Fibroblast of skin of abdomen (primary cell): ENCODE results near the gene CXorf38. TPM values are rescaled to one million over a fixed set of nuclear protein-coding genes. Genes with fewer than 3 reads are reported as not detected.
A peak's percentile ranks its signal among the peaks of the same experiment; 100 is the strongest.

ENCODE experiments used
- DNase-seq: peaks from one replicate; pipeline ENCODE4 v3.0.0-alpha.2; 2013
- polyA plus RNA-seq, 2 experiments: library from polyadenylated mRNA; unstranded; fragments of 120-200 nt; gene quantifications; one replicate each; pipeline ENCODE4 v1.2.1, GENCODE V29; 2013; ENCODE audit not compliant: insufficient read length in 2 of 2

The CXorf38 gene, protein sequence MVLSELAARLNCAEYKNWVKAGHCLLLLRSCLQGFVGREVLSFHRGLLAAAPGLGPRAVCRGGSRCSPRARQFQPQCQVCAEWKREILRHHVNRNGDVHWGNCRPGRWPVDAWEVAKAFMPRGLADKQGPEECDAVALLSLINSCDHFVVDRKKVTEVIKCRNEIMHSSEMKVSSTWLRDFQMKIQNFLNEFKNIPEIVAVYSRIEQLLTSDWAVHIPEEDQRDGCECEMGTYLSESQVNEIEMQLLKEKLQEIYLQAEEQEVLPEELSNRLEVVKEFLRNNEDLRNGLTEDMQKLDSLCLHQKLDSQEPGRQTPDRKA
- polyA plus RNA-seq (2013, experiment 1 of 2; ENCODE audit: insufficient read length), result 6.7 TPM
- polyA plus RNA-seq (2013, experiment 2 of 2; ENCODE audit: insufficient read length), result 6.2 TPM

GRCh38 chrX:40647307-40648197 is at the start of gene CXorf38:
Gene CXorf38 (minus strand): TSS chrX:40647561. CDS start chrX:40647520, 41 bp downstream.
- DNase-seq, result peak; percentile 88

DNA sequence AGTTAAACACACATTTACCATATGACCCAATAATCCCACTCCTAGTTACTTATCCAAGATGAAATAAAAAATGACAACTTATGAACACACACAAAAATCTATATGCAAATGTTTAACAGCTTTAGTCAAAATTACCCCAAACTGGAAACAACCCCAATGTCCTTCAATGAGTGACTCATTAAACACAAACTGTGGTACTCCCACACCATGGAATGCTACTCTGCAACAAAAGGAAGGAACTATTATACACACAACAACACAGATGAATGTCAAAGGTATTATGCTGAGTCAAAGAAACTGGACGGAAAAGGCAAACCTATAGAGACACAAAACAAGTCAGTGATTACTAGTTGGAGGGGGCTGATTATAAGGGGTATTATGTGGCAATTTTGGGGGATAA is 47.4 kb upstream of the CXorf38 start:
- DNase-seq, result no peak

DNA sequence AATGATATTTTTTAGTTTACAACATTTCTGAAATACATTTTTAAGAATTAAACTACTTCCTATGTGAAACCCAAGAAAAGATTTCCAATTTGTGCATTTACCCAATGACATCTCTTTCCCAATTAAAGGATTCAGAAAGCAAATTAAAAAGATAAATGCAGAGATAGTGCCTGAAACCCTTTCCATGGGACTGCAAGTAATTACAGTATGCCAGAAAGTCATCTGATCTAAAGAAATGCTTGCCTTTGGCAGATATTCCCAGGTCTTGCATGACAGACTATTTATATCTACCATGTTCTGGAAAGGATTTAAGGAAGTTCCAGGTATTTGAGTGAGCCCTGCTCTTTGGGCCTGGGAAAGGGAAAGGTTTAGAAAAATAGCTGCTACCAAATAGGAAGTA is 41.6 kb upstream of the CXorf38 start:
- no peak for DNase-seq

DNA sequence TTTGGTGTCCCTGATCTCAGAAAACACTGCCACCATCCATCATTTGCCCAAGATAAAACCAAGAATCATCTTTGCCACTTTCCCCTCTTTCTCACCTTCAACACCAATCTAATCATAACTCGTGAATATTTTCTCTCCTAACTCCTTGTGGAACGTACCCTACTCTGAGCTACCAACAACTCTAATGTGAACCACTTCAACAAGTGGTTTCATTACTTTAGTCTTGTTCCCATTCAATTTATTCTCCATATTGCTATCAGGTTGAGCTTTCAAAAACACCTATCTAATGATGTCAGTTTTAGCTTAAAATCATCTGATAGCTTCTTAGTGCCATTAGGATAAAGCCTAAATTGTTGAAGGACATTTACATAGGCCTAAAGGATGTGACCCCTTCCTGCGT is 39.8 kb upstream of the CXorf38 start:
- DNase-seq, result no peak

DNA sequence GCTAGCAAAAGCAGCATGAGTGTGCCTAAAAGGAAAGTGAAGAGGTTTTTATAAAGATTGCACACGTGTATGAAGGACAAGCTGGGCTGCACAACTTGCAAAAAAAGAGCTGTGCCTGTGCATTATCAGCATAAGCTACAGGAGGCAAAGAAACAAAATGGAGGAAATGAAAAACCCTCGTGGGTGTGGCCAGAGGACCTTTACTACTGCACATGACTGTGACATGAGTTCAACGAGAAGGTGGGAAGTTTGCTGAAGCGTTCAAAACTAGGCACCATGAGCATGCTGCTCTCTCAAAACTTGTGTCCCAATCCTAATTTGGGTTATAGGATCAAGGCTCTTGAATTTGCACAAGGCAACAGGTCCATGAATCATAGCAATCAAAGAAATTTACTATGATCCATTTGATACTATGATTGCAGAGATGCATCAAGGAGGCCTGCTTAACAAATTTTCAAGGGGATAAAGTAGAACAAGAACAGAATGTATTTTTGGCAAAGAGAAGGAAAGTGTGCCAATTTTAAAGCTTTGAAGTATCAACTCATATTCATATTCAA is 38.1 kb upstream of the CXorf38 start:
- DNase-seq, result no peak

DNA sequence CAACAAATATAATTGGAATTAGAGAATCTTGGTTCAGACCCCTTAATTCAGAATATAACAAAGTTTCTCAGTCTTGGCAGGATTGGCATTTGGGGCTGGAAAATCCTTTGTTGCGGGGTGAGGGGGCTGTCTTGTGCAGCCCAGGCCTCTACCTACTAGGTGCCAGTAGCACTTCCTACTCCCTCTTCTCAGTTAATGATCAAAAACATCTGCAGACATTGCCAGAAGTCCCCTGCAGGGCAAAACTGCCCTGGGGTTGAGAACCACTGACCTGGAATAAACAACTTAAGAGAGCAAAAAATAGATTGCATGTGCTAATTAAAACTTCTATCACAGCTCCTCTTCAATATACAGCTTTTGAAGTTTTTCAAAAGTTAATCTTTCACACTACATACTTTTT is 36.7 kb upstream of the CXorf38 start:
- DNase-seq, result no peak

GRCh38 chrX:40683245-40683644 is 35.9 kb upstream of the CXorf38 start:
- no peak for DNase-seq

DNA sequence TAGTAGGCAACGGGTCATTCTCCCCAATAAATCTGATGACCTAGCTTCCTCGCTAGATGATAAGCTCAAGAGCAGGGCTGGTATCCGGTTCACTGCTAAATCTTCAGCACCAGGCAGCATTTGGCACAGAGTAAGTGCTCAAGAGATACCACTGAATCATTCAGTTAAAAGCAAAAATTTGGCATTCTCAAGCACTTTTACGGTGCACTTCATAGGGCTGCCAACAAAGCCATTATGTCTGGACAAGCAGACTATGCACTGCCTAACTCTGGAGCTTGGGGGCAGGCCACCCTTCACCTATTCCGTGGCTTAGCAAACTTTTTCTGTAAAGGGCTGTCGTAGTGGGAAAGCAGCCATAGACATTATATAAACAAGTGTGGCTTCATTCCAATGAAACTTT is 23.8 kb upstream of the CXorf38 start:
- no peak for DNase-seq

DNA sequence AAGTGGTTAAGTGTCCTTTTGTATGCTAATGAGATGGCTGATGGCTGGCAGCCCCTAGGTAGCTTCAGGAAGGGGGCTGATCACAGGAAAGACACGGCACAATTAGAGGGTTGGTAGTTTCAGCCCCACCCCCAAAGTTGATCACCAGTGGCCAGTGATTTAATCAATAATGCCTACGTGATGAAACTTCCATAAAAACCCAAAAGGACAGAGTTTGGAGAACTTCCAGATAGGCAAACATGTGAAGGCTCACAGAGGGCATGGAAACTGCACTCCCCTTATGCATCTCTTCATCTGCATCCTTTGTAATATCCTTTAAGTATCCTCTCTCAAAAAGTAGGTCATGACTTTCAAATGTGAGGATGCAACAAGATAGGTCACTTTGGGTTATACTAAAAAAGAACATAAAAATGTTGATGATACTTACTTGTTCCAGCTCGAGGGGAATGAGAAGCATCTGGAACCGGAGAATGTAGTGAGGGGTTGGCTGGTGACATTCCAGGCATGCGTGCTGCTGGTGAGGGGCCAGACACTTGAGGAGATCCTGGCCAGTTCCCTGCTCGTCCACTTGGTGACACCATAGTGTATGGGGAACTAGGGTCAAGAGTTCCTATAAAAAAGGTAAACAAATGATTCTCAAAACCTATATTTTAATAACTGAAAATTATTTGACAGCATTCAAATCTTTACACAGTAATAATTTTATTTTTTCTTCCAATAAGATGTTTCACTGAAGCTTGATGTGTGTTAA is 16.7 kb upstream of the CXorf38 start:
- DNase-seq, result peak; percentile 41

GRCh38 chrX:40663078-40663740 is 15.8 kb upstream of the CXorf38 start:
- no peak for DNase-seq

DNA sequence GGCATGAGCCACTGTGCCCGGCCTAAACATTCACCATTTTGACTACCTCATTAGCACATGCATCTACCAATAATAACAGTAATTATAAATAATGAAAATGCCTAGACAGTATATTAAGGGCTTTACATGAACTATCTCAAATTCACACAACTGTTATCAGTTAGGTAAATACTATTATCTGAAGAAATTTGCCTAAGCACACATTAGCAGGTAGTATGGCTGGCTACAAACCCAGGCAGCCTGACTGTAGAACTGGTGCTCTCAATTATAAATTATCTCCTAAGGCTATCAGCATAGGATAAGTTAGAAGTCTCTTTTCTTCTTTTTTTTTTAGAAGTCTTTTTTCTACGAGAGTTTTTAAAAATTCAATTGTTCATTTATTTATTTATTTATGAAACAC is 14.1 kb upstream of the CXorf38 start:
- no peak for DNase-seq

DNA sequence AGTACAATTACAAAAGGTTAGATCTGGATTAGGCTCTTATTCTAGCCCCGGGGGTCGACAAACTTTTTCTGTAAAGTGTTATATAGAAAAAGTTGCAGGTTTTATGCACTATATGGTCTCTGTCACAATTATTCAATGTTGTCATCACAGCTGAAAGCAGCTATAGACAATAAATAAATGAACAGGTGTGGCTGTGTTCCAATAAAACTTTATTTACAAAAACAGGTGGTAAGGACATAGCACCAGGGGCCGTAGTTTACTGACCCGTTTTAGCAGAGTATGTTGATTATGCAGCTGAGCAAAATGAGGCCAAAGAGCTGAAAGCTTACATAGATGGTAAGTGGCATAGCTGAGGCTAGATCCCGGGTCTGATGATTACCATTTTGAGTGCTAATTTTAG is 13.0 kb upstream of the CXorf38 start:
- DNase-seq, result no peak

- DNase-seq, result no peak
Measured at GRCh38 chrX:40653535-40653934, 6.2 kb upstream of the CXorf38 start.

- no peak for DNase-seq
Measured at GRCh38 chrX:40652664-40653063, 5.3 kb upstream of the CXorf38 start.

DNA sequence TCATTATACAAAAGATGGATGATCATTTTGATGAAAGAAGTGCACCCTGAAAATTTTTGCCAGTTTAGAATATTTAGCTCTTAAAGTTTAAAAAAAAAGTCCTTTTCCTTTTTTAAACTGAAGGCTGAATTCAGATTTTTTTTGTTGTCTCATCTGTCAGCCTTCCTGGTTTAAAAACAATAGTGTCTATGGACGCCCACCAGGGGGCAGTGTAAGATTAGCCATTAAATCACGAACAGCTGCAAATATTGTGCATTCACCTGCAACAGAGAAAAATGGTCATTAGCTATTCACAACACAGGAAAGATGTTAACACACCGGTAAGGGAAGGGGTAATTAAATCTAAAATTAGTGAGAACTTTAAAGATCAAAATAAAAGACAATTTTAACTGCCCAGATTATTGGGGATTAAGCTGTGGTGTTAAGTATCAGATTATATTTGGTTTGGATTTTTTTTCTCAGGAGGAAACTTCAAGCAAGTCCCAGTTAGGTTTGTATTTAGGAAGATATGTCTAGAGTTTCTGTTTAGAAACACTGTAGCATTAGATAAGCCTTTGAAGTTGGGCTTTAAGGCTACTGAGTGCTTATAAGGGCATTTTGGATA is 4.4 kb upstream of the CXorf38 start:
- peak; percentile 44 for DNase-seq

GRCh38 chrX:40646489-40647306 is 663 bp downstream of the CXorf38 start:
- DNase-seq, result peak; percentile 14

DNA sequence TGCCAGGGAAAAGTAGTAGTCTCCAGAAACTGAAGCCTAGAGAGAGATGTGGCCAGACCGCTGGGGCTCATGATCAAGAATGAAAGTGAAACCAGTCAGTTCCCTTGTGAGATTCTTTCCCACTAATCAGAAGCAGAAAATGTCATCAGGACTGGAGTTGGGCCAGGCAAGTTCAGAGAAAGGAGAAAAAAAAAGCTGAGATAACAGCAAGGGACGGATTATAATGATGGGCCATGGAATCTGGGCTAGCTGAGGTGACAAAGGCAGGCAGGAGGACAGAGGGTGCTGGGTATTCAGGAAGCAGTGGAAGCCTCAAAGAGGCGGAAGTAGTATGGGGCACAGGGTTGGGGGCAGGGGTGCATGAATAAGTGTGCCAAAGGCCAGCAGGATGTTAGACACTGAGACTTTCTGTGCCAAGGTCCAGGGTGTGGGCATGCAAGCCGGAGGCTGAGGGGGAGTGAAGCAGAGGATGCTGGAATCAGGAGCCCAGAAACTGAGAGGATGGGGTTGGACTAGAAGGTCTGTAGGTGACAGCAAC is 2.5 kb downstream of the CXorf38 start:
- peak; percentile 67 for DNase-seq

- peak; percentile 16 for DNase-seq
Measured at GRCh38 chrX:40644176-40644575, 3.2 kb downstream of the CXorf38 start.

DNA sequence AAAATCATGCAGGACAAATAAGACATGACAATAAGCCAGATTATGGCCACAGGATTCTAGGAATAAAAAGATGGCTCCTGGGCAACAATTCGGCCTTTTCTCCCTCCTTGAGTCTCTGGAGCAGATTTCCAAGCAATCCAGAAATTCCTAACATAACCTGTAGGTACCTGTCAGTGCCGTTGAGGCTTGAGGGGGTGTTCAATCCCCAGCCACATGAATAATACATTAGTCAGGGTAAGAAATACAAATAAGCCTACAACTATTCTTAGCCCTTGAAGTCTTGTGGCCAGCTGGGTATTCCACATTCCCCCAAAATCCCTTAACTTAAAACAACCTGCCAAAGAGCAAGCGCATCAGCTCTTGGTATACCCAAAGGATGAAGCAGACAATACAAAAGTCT is 9.7 kb downstream of the CXorf38 start:
- DNase-seq, result no peak

GRCh38 chrX:40632199-40632598 is 15.2 kb downstream of the CXorf38 start:
- no peak for DNase-seq
